Neural progenitor cell (in vitro differentiated cells): ENCODE measurements around the gene POU6F1.

Experiments
- EZH2 ChIP-seq: fragments of 200-600 bp; sonication (generic); IDR thresholded peaks from 2 replicates; pipeline ENCODE4 v1.6.1; 2017; ENCODE audit warnings: antibody characterized with exemption, mild to moderate bottlenecking, moderate library complexity
- EZH2phosphoT487 ChIP-seq: fragments of 200-600 bp; sonication (generic); IDR thresholded peaks from 2 replicates; pipeline ENCODE4 v1.6.1; 2017; ENCODE audit warnings: antibody characterized with exemption
- TF ChIP-seq, protein P1 (sequence below): fragments of 200-600 bp; sonication (generic); IDR thresholded peaks from 2 replicates; pipeline ENCODE4 v1.5.1; 2017; ENCODE audit warnings: antibody characterized with exemption, mild to moderate bottlenecking

GRCh38 chr12:51189790-51190355, 28.0 kb downstream of the POU6F1 start:
- TF ChIP-seq, protein P1, sequence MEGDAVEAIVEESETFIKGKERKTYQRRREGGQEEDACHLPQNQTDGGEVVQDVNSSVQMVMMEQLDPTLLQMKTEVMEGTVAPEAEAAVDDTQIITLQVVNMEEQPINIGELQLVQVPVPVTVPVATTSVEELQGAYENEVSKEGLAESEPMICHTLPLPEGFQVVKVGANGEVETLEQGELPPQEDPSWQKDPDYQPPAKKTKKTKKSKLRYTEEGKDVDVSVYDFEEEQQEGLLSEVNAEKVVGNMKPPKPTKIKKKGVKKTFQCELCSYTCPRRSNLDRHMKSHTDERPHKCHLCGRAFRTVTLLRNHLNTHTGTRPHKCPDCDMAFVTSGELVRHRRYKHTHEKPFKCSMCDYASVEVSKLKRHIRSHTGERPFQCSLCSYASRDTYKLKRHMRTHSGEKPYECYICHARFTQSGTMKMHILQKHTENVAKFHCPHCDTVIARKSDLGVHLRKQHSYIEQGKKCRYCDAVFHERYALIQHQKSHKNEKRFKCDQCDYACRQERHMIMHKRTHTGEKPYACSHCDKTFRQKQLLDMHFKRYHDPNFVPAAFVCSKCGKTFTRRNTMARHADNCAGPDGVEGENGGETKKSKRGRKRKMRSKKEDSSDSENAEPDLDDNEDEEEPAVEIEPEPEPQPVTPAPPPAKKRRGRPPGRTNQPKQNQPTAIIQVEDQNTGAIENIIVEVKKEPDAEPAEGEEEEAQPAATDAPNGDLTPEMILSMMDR, result no peak
- no peak for TF ChIP-seq EZH2phosphoT487
- TF ChIP-seq EZH2, result no peak
